ENCODE data around the gene AMN.

DNA sequence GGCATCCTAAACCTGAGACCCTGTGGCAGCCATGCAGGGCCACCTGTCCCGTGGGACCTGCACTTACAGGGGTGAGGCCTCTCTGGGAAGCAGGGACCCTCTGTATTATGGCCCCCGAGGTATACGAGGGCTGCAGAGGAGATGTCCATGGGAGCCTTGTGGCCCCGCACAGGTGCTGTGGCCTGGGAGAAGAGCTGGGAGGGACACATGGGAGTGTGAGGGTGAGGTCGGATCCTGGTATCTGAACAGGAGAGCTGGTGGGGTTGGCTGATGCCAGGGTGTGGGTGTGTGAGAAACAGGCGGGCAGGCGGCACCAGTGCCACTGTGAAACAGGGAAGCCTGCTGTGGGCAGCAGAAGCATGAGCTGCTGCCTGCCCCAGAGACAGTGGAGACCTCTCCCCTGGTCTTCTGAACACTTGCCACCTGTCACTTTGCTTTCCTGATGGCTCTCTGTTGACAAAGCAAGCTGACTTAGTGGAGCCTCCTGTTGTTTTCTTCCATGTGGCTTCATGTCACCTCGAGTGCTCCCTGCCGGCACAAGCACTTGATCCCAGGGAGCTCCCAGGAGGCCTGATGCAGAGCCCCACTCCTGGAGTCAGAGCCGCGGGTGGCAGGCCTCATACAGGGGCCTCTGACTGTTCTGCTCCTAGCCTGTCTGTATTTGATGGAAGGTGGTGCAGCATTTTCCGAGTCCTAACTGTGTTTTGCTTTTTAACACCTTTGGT lies 19.8 kb upstream of the AMN start:
- TF ChIP-seq CTCF (IDR thresholded peaks at IDR 0.05; ENCODE audit: poor library complexity) (no peak), EZH2 (IDR thresholded peaks at IDR 0.05; ENCODE audit: borderline replicate concordance) (no peak), EZH2phosphoT487 (IDR thresholded peaks at IDR 0.05; ENCODE audit: low read depth, severe bottlenecking, unreplicated experiment) (no peak)
